Dedifferentiated amniotic fluid mesenchymal stem cell (primary cell): ENCODE data around the gene FAM161B.
A peak's percentile ranks its signal among the peaks of the same experiment; 100 is the strongest.
"Not testable (repeated sequence)": the region's sequence is repeated elsewhere in the genome, so short reads cannot be mapped to it uniquely, and the experiment has no call there.

ENCODE experiments used
- DNase-seq: peaks from one replicate; pipeline ENCODE4 v3.0.0-alpha.2; 2016; ENCODE audit errors: extremely low spot score

Gene FAM161B

GRCh38 chr14:73949752-73950734 is at the start of gene FAM161B, which contains the start of gene COQ6:
TSS of gene FAM161B (minus strand) at chr14:73950094. CDS start at chr14:73950026, 68 bp downstream.
TSS of gene COQ6 (plus strand) at chr14:73950302. CDS start at chr14:73950333, 31 bp downstream.
- DNase-seq, result peak; percentile 99

GRCh38 chr14:73998726-73999125 is 48.8 kb upstream of the FAM161B start:
- DNase-seq, result no peak

- DNase-seq, result no peak
These were observed 48.1 kb upstream of the FAM161B start for GRCh38 chr14:73997944-73998447.

- no peak for DNase-seq
These were observed 47.4 kb upstream of the FAM161B start for GRCh38 chr14:73997108-73997943.

GRCh38 chr14:73996731-73997107 is 46.8 kb upstream of the FAM161B start:
- DNase-seq, result no peak

GRCh38 chr14:73995977-73996378 is 46.1 kb upstream of the FAM161B start:
- no peak for DNase-seq

GRCh38 chr14:73994926-73995325 is 45.0 kb upstream of the FAM161B start:
- not testable (repeated sequence) for DNase-seq

- DNase-seq, result no peak
These were observed 41.2 kb upstream of the FAM161B start for GRCh38 chr14:73991092-73991491.

- DNase-seq, result not testable (repeated sequence)
These were observed 38.8 kb upstream of the FAM161B start for GRCh38 chr14:73988656-73989055.

GRCh38 chr14:73988065-73988464 is 38.2 kb upstream of the FAM161B start:
- no peak for DNase-seq

GRCh38 chr14:73977896-73978295 is 28.0 kb upstream of the FAM161B start:
- DNase-seq, result no peak

- DNase-seq, result no peak
These were observed 26.2 kb upstream of the FAM161B start for GRCh38 chr14:73976125-73976524.

GRCh38 chr14:73973497-73973896 is 23.6 kb upstream of the FAM161B start:
- no peak for DNase-seq

GRCh38 chr14:73968885-73969284 is 19.0 kb upstream of the FAM161B start:
- DNase-seq, result no peak

- DNase-seq, result no peak
These were observed 15.3 kb upstream of the FAM161B start for GRCh38 chr14:73965216-73965615.

- no peak for DNase-seq
These were observed 11.3 kb upstream of the FAM161B start for GRCh38 chr14:73961192-73961591.

GRCh38 chr14:73958591-73958990 is 8.7 kb upstream of the FAM161B start:
- DNase-seq, result no peak

- DNase-seq, result no peak
These were observed 5.8 kb upstream of the FAM161B start for GRCh38 chr14:73955674-73956073.

- DNase-seq, result no peak
These were observed 3.8 kb upstream of the FAM161B start for GRCh38 chr14:73953731-73954130.

GRCh38 chr14:73945159-73945670 is 4.7 kb downstream of the FAM161B start:
- no peak for DNase-seq

- no peak for DNase-seq
These were observed 5.3 kb downstream of the FAM161B start for GRCh38 chr14:73944432-73945158.
